ENCODE data around the gene CARS2. TPM values are rescaled to one million over a fixed set of nuclear protein-coding genes. Genes with fewer than 3 reads are reported as not detected.

Gene CARS2
- total RNA-seq, 4 donors from 2014 or later = 32.9 to 56.9 (median 40.2) TPM

GRCh38 chr13:110647365-110647737, 58.6 kb downstream of the CARS2 start:
- H3K36me3 ChIP-seq = peaks cover 21 to 86% (median 75%) of the 10 kb centered on the region in 4 donors
- no peak overlapping the region for H3K27ac ChIP-seq (replicated peaks in 1 of 4)
- H3K4me1 ChIP-seq = peaks cover 8 to 14% (median 11%) of the 10 kb centered on the region in 4 donors
- 100% methylated on average over 2 of the region's 10 CpGs for WGBS
- H3K9me3 ChIP-seq = no peaks in the 10 kb centered on the region
- TF ChIP-seq POLR2AphosphoS5 (IDR thresholded peaks at IDR 0.05) (no peak), EP300 (IDR thresholded peaks at IDR 0.05) (no peak), POLR2A (IDR thresholded peaks at IDR 0.05; ENCODE audit: low read depth) (no peak)
- TF ChIP-seq, protein P1, sequence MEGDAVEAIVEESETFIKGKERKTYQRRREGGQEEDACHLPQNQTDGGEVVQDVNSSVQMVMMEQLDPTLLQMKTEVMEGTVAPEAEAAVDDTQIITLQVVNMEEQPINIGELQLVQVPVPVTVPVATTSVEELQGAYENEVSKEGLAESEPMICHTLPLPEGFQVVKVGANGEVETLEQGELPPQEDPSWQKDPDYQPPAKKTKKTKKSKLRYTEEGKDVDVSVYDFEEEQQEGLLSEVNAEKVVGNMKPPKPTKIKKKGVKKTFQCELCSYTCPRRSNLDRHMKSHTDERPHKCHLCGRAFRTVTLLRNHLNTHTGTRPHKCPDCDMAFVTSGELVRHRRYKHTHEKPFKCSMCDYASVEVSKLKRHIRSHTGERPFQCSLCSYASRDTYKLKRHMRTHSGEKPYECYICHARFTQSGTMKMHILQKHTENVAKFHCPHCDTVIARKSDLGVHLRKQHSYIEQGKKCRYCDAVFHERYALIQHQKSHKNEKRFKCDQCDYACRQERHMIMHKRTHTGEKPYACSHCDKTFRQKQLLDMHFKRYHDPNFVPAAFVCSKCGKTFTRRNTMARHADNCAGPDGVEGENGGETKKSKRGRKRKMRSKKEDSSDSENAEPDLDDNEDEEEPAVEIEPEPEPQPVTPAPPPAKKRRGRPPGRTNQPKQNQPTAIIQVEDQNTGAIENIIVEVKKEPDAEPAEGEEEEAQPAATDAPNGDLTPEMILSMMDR (IDR thresholded peaks at IDR 0.05) = no peak
- intact Hi-C loops (cut with DNase I) = no loop called here
- no peak for DNase-seq (ENCODE audit: extremely low spot score)
- no peak overlapping the region for H3K4me3 ChIP-seq
- H3K27me3 ChIP-seq = no peaks in the 10 kb centered on the region

DNA sequence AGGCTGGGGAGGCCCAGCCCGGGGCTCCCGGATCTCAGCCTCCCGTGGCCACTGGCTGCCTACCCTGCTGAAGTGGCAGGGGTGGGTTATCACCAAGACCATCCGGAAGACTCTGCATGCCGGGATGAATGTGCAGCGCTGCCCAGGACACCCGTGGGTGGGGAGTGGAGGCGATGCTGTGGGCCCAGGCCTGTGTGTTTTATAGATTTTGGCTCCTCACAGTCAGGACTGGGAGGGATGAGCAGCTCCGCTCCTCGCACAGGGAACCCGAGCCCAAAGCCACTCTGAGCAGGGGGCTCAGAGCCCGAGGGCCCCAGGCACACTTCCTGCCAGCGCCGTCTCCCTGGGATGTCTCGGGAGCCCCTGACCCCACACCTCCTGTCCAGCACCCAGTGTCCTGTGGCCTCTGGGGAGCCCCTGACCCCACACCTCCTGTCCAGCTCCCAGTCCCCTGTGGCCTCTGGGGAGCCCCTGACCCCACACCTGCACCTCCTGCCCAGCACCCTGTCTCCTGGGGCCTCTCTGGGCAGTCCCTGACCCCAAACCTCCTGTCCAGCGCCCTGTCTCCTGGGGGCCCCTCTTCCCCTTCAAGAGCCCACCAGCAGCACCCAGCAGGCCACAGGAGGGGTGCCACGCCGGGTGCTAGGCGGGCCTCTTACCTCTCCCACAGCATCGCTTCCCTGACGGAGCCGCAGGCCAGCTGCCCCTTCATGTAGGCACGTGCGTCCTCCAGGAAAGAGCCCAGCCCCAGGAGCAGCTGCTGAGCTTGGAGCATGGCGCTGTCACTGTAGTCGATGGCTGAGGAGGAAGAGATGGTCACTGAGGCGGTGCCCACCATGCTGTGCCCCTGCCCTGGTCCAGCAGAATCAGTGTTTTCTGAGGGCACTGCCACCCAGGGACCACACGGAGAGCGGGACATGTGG, 59.2 kb downstream of the CARS2 start:
- Histone ChIP-seq H3K27me3 (no peaks in the 10 kb centered on the region), H3K36me3 (peaks cover 22 to 86% (median 77%) of the 10 kb centered on the region in 4 donors), H3K27ac (replicated peaks in 1 of 4) (no peak overlapping the region), H3K9me3 (no peaks in the 10 kb centered on the region), H3K4me1 (peaks cover 8 to 14% (median 11%) of the 10 kb centered on the region in 4 donors), H3K4me3 (no peak overlapping the region)
- DNase-seq (ENCODE audit: extremely low spot score) = no peak
- 91% methylated on average over 11 of the region's 29 CpGs for WGBS
- intact Hi-C loops (cut with DNase I) = no loop called here
- TF ChIP-seq POLR2A (IDR thresholded peaks at IDR 0.05; ENCODE audit: low read depth) (no peak), POLR2AphosphoS5 (IDR thresholded peaks at IDR 0.05) (no peak), EP300 (IDR thresholded peaks at IDR 0.05) (no peak)
- TF ChIP-seq, protein P1 (IDR thresholded peaks at IDR 0.05) = no peak

DNA sequence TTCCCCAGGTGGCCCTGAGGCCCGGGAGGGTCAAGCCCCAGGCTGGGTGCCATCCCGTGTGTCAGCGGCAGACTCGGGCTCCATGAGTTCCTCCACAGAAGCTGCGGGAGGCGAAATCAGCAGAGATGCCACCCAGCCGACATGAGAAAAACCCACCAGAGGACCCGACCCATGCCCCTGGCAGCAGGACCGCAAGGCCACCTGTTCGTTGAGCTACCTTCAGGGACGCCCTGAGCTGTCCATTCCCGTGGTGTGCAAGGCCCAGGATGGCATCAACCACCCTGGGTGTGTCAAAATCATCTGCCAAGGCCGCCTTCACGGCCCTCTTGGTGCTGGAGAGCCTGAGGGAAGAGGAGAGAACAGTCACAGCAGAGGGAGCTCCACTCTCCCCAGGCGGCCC, 60.2 kb downstream of the CARS2 start:
- Histone ChIP-seq H3K9me3 (no peaks in the 10 kb centered on the region), H3K36me3 (peaks cover 19 to 86% (median 78%) of the 10 kb centered on the region in 4 donors), H3K4me3 (no peak overlapping the region), H3K4me1 (peaks cover 17 to 24% (median 21%) of the 10 kb centered on the region in 4 donors), H3K27me3 (no peaks in the 10 kb centered on the region), H3K27ac (replicated peaks in 1 of 4) (no peak overlapping the region)
- intact Hi-C loops (cut with DNase I) = no loop called here
- 78% methylated on average over 15 of the region's 15 CpGs for WGBS
- TF ChIP-seq EP300 (IDR thresholded peaks at IDR 0.05) (no peak), POLR2A (IDR thresholded peaks at IDR 0.05; ENCODE audit: low read depth) (no peak), POLR2AphosphoS5 (IDR thresholded peaks at IDR 0.05) (no peak)
- TF ChIP-seq, protein P1 (IDR thresholded peaks at IDR 0.05) = no peak
- no peak for DNase-seq (ENCODE audit: extremely low spot score)

DNA sequence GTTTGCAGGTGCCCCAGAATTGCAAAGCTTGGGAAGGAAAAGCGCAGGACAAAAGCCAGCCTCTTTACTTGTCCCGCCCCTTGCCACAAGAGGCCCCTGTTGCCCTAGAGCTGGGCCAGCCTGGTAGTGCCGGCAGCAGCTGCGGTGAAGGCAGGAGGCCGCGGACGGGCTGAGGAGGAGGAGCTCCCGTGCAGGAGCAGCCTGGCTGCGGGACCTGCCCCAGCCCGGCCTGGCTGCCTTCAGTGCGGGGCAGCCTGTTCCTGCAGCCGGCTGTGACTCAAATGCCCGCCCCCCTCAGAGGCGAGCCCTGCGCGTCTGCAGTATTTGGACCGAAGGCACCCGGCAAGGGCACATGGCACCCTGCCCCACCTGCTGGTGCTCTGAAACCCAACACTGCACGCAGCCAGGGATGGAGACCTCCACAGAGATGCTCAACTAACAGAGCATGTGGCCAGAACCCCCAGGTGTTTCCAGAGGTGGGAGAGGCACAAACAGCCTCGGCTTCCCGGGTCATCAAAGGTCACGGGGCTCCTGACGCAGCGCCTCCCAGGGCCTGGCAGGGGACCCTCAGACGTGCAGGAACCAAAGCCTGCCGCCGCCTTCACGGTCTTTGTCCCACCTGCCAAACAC, 60.9 kb downstream of the CARS2 start:
- 52% methylated on average over 16 of the region's 28 CpGs for WGBS
- Histone ChIP-seq H3K27ac (replicated peaks in 1 of 4) (peak overlapping the region in 1 of 4 donors; percentile 16), H3K27me3 (no peaks in the 10 kb centered on the region), H3K36me3 (peaks cover 12 to 86% (median 78%) of the 10 kb centered on the region in 4 donors), H3K4me1 (peaks cover 20 to 29% (median 27%) of the 10 kb centered on the region in 4 donors), H3K4me3 (no peak overlapping the region), H3K9me3 (no peaks in the 10 kb centered on the region)
- intact Hi-C loops (cut with DNase I) = no loop called here
- TF ChIP-seq EP300 (IDR thresholded peaks at IDR 0.05) (no peak), POLR2A (IDR thresholded peaks at IDR 0.05; ENCODE audit: low read depth) (no peak), POLR2AphosphoS5 (IDR thresholded peaks at IDR 0.05) (peak; percentile 14 to 47)
- TF ChIP-seq, protein P1 (IDR thresholded peaks at IDR 0.05) = peak; percentile 28 to 34 (median 30)
- no peak for DNase-seq (ENCODE audit: extremely low spot score)

Data from esophagus muscularis mucosa (tissue), 4 donors.